ENCODE results near the gene SFT2D3. TPM values are rescaled to one million over a fixed set of nuclear protein-coding genes. Genes with fewer than 3 reads are reported as not detected.

The SFT2D3 gene
- total RNA-seq, 3 donors from 2014 or later (not counting 1 experiment from before 2014, with no cell fraction given): 5.5 to 6.6 (median 6.4) TPM

- H3K4me1 Mint-ChIP-seq: no peaks in the 10 kb centered on the region
- H3K27ac Mint-ChIP-seq: no peak overlapping the region
- H3K27me3 ChIP-seq (ENCODE audit: control insufficient read depth, insufficient read depth, low read length): no peaks in the 10 kb centered on the region
- H3K27ac ChIP-seq (ENCODE audit: low read length): no peak overlapping the region
- no peaks in the 10 kb centered on the region for H3K9me3 Mint-ChIP-seq
- WGBS (ENCODE audit: insufficient coverage): 97% methylated on average over 4 of the region's 4 CpGs
- H3K4me1 ChIP-seq (ENCODE audit: control insufficient read depth, insufficient read depth, low read length): no peaks in the 10 kb centered on the region
- ATAC-seq (no peak), DNase-seq (no peak)
- H3K4me3 Mint-ChIP-seq: no peak overlapping the region
- TF ChIP-seq CTCF (IDR thresholded peaks at IDR 0.05): no peak
- H3K4me3 ChIP-seq (ENCODE audit: low read length): no peak overlapping the region
- H3K36me3 ChIP-seq (ENCODE audit: control insufficient read depth, insufficient read depth, low read length): peaks cover 61% of the 10 kb centered on the region
- H3K36me3 Mint-ChIP-seq: peaks cover 11% of the 10 kb centered on the region
- intact Hi-C loops (cut with micrococcal nuclease): no loop called here
- no peaks in the 10 kb centered on the region for H3K9me3 ChIP-seq (ENCODE audit: control insufficient read depth, insufficient read depth, low read length)
- no peaks in the 10 kb centered on the region for H3K27me3 Mint-ChIP-seq (ENCODE audit: low read depth in 2 of 2)
Observed at GRCh38 chr2:127718271-127718670, 17.0 kb downstream of the SFT2D3 start.

- H3K9me3 Mint-ChIP-seq: no peaks in the 10 kb centered on the region
- Histone ChIP-seq H3K36me3 (ENCODE audit: control insufficient read depth, insufficient read depth, low read length) (peaks cover 64% of the 10 kb centered on the region), H3K9me3 (ENCODE audit: control insufficient read depth, insufficient read depth, low read length) (no peaks in the 10 kb centered on the region), H3K4me3 (ENCODE audit: low read length) (no peak overlapping the region), H3K27ac (ENCODE audit: low read length) (no peak overlapping the region), H3K27me3 (ENCODE audit: control insufficient read depth, insufficient read depth, low read length) (no peaks in the 10 kb centered on the region), H3K4me1 (ENCODE audit: control insufficient read depth, insufficient read depth, low read length) (no peaks in the 10 kb centered on the region)
- H3K4me3 Mint-ChIP-seq: no peak overlapping the region
- 97% methylated on average over 13 of the region's 13 CpGs for WGBS (ENCODE audit: insufficient coverage)
- no peak for ATAC-seq
- no peak overlapping the region for H3K27ac Mint-ChIP-seq
- H3K36me3 Mint-ChIP-seq: peaks cover 11% of the 10 kb centered on the region
- H3K27me3 Mint-ChIP-seq (ENCODE audit: low read depth in 2 of 2): no peaks in the 10 kb centered on the region
- no peak for TF ChIP-seq CTCF (IDR thresholded peaks at IDR 0.05)
- H3K4me1 Mint-ChIP-seq: no peaks in the 10 kb centered on the region
- intact Hi-C loops (cut with micrococcal nuclease): no loop called here
- no peak for DNase-seq
Observed at GRCh38 chr2:127719301-127720218, 18.3 kb downstream of the SFT2D3 start.

GRCh38 chr2:127721311-127721977 is 20.1 kb downstream of the SFT2D3 start:
- 94% methylated on average over 6 of the region's 6 CpGs for WGBS (ENCODE audit: insufficient coverage)
- ATAC-seq (no peak), DNase-seq (no peak)
- Mint-ChIP-seq H3K27ac (no peak overlapping the region), H3K4me1 (no peaks in the 10 kb centered on the region), H3K36me3 (peaks cover 11% of the 10 kb centered on the region), H3K27me3 (ENCODE audit: low read depth in 2 of 2) (no peaks in the 10 kb centered on the region), H3K4me3 (no peak overlapping the region), H3K9me3 (no peaks in the 10 kb centered on the region)
- TF ChIP-seq CTCF (IDR thresholded peaks at IDR 0.05): no peak
- H3K4me1 ChIP-seq (ENCODE audit: control insufficient read depth, insufficient read depth, low read length): no peaks in the 10 kb centered on the region
- H3K36me3 ChIP-seq (ENCODE audit: control insufficient read depth, insufficient read depth, low read length): peaks cover 63% of the 10 kb centered on the region
- H3K9me3 ChIP-seq (ENCODE audit: control insufficient read depth, insufficient read depth, low read length): no peaks in the 10 kb centered on the region
- no peak overlapping the region for H3K27ac ChIP-seq (ENCODE audit: low read length)
- intact Hi-C loops (cut with micrococcal nuclease): no loop called here
- H3K4me3 ChIP-seq (ENCODE audit: low read length): no peak overlapping the region
- no peaks in the 10 kb centered on the region for H3K27me3 ChIP-seq (ENCODE audit: control insufficient read depth, insufficient read depth, low read length)
